ENCODE data around the gene RGL4.

RGL4 gene

GRCh38 chr22:23688121-23688520 is 2.7 kb upstream of the RGL4 start:
- no peak overlapping the region for H2AFZ ChIP-seq
- H3K79me2 ChIP-seq = peaks cover 7% of the 10 kb centered on the region
- H3K36me3 ChIP-seq (ENCODE audit: control insufficient read depth, insufficient read depth, low read length) = no peaks in the 10 kb centered on the region
- no peaks in the 10 kb centered on the region for H3K9me3 ChIP-seq (ENCODE audit: control insufficient read depth, low read length)
- H3K4me3 ChIP-seq (ENCODE audit: low read depth, low read length) = no peak overlapping the region
- TF ChIP-seq CTCF (IDR thresholded peaks at IDR 0.05) = no peak
- no peaks in the 10 kb centered on the region for H3K4me1 ChIP-seq
- H3K9ac ChIP-seq = no peak overlapping the region
- no peak overlapping the region for H3K27ac ChIP-seq
- no peaks in the 10 kb centered on the region for H3K27me3 ChIP-seq (ENCODE audit: control insufficient read depth, insufficient read depth, low read length)
- no peak overlapping the region for H3K4me2 ChIP-seq (ENCODE audit: low read length)

DNA sequence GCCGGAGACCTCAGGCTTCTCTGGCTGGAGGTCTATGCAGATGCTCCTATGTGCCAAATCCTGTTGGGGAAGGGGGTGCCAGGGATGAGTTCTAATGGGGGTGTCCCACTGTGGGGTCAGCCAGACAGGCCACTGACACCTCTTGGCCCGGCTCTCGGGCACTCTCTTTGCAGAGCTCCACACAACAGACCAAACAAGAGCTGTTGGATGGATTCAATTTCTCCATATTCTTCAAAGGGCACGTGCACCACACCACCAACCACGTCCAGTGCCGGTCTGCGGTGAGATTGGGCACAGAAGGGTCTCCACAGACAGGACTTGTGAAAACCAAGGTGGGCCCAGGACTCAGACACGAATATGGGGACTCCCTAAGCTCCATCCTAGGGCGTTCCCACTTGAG is 2.2 kb upstream of the RGL4 start:
- no peak for TF ChIP-seq CTCF (IDR thresholded peaks at IDR 0.05)
- Histone ChIP-seq H3K27ac (no peak overlapping the region), H3K4me1 (no peaks in the 10 kb centered on the region), H3K9me3 (ENCODE audit: control insufficient read depth, low read length) (no peaks in the 10 kb centered on the region), H3K79me2 (peaks cover 7% of the 10 kb centered on the region), H2AFZ (no peak overlapping the region), H3K4me2 (ENCODE audit: low read length) (no peak overlapping the region), H3K9ac (no peak overlapping the region), H3K36me3 (ENCODE audit: control insufficient read depth, insufficient read depth, low read length) (no peaks in the 10 kb centered on the region), H3K27me3 (ENCODE audit: control insufficient read depth, insufficient read depth, low read length) (no peaks in the 10 kb centered on the region), H3K4me3 (ENCODE audit: low read depth, low read length) (no peak overlapping the region)

DNA sequence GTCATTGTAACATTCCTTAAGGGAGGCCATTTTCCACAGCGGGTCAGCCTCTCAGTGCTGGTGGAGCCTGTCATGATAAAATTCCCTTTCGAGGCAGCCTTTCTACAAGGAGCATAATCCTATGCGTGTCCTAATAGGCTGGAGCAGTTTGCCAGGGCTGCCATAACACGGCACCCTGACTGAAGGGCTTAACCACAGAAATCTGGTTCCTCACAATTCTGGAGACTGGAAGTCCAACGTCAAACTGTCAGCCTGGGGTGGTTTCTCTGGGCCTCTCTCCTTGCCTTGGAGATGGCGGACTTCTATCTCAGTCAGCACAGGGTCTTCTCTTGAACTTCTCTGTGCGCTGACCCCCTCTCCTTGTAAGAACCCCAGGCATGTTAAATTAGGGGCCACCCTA is 1.4 kb upstream of the RGL4 start:
- Histone ChIP-seq H3K4me3 (ENCODE audit: low read depth, low read length) (no peak overlapping the region), H3K4me2 (ENCODE audit: low read length) (no peak overlapping the region), H3K79me2 (peaks cover 7% of the 10 kb centered on the region), H2AFZ (no peak overlapping the region), H3K27ac (no peak overlapping the region), H3K4me1 (no peaks in the 10 kb centered on the region), H3K9me3 (ENCODE audit: control insufficient read depth, low read length) (no peaks in the 10 kb centered on the region), H3K36me3 (ENCODE audit: control insufficient read depth, insufficient read depth, low read length) (no peaks in the 10 kb centered on the region), H3K27me3 (ENCODE audit: control insufficient read depth, insufficient read depth, low read length) (no peaks in the 10 kb centered on the region), H3K9ac (no peak overlapping the region)
- no peak for TF ChIP-seq CTCF (IDR thresholded peaks at IDR 0.05)

DNA sequence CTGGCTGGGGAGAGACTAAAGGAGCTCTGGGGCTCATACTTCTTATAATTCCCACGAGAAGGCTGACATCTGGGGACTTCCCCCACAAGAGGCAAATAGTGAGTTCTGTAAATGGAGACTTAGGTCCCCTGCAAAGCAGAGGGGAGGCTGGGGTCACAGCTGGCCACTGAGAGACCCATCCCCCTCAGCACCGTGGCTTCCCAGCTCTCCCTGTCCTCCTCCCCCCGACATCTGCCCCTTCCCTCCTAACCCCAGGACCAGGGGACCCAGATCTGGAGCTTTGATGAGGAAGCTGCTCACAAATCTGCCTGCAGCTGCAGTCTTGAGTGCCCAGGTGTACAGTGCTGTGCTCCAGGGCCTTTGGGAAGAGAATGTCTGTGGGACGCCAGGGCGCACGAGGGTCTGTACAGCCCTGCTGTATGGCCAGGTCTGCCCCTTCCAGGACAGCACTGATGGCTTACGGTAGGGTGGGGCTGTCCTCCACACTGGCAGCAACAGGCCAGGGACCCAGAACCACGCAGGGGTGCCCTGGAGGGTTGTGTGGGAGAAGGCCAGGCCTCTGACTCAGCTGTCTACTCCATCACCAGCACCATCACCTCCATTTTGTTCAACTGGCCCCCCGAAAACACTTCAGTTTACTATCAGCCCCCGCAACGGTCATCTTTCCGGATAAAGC is 1.1 kb downstream of the RGL4 start:
- no peak overlapping the region for H3K4me2 ChIP-seq (ENCODE audit: low read length)
- no peak overlapping the region for H2AFZ ChIP-seq
- no peak for TF ChIP-seq CTCF (IDR thresholded peaks at IDR 0.05)
- H3K4me3 ChIP-seq (ENCODE audit: low read depth, low read length) = no peak overlapping the region
- no peaks in the 10 kb centered on the region for H3K27me3 ChIP-seq (ENCODE audit: control insufficient read depth, insufficient read depth, low read length)
- H3K36me3 ChIP-seq (ENCODE audit: control insufficient read depth, insufficient read depth, low read length) = no peaks in the 10 kb centered on the region
- no peaks in the 10 kb centered on the region for H3K9me3 ChIP-seq (ENCODE audit: control insufficient read depth, low read length)
- no peak overlapping the region for H3K27ac ChIP-seq
- no peak overlapping the region for H3K9ac ChIP-seq
- peaks cover 5% of the 10 kb centered on the region for H3K79me2 ChIP-seq
- no peaks in the 10 kb centered on the region for H3K4me1 ChIP-seq

DNA sequence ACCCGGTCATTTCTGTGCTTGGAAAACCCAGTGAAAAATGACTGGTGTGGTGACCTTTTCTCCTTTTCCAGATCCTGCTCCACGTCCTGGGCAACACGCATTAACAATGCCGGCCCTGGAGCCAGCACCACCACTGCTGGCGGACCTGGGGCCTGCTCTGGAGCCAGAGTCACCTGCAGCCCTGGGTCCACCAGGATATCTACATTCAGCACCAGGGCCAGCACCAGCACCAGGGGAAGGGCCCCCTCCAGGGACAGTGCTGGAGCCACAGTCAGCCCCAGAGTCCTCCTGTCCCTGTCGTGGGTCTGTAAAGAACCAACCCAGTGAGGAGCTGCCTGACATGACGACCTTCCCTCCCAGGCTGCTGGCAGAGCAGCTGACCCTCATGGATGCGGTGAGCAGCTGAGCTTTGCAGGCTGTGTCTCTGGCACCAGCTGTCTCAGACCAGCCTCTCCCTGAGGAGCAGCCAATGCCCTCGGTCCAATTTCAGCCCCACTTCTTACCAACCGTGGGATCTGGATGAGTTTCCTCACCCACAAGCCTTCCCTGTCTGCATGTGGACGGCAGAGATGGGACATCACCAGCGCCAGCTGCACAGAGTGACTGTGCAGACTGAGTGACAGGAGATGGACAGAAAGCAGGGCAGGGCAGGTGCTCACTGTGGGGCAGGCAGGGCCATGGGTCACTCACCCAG is 1.9 kb downstream of the RGL4 start:
- H3K9me3 ChIP-seq (ENCODE audit: control insufficient read depth, low read length) = no peaks in the 10 kb centered on the region
- H3K4me3 ChIP-seq (ENCODE audit: low read depth, low read length) = no peak overlapping the region
- no peak for TF ChIP-seq CTCF (IDR thresholded peaks at IDR 0.05)
- no peaks in the 10 kb centered on the region for H3K27me3 ChIP-seq (ENCODE audit: control insufficient read depth, insufficient read depth, low read length)
- H3K36me3 ChIP-seq (ENCODE audit: control insufficient read depth, insufficient read depth, low read length) = no peaks in the 10 kb centered on the region
- H3K27ac ChIP-seq = no peak overlapping the region
- H3K4me1 ChIP-seq = no peaks in the 10 kb centered on the region
- H3K4me2 ChIP-seq (ENCODE audit: low read length) = no peak overlapping the region
- H3K79me2 ChIP-seq = peaks cover 10% of the 10 kb centered on the region
- no peak overlapping the region for H3K9ac ChIP-seq
- no peak overlapping the region for H2AFZ ChIP-seq
